Measurements from ENCODE around the gene NSD1.

Gene NSD1

GRCh38 chr5:177098470-177099141 lies 35.0 kb upstream of the NSD1 start:
- DNase-seq (ENCODE audit: low read depth), result no peak

GRCh38 chr5:177099422-177100093 lies 34.0 kb upstream of the NSD1 start:
- no peak for DNase-seq (ENCODE audit: low read depth)

GRCh38 chr5:177100714-177101121 lies 32.9 kb upstream of the NSD1 start:
- DNase-seq (ENCODE audit: low read depth), result no peak

- DNase-seq (ENCODE audit: low read depth), result no peak
Measured at GRCh38 chr5:177103523-177104253, 29.9 kb upstream of the NSD1 start.

GRCh38 chr5:177105691-177106476 lies 27.7 kb upstream of the NSD1 start:
- no peak for DNase-seq (ENCODE audit: low read depth)

DNA sequence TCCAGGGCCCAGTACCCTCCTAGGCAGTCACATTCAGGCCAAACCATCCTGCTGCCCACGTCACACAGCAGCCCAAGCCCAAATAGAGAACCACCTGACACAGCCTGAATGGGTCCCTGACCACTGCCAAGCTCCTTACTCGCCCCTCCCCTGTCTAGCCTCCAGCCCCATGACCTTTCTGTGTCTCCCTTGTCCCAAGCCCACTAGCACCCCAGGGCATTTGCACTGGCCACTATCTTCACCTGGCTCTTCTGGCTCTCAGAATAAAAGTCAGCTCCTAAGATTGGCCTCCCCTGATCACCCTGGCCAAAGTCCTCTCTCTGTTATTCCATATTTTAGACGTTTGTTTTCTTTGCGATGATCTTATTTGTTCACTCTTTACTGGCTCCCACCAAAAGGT lies 26.4 kb upstream of the NSD1 start:
- no peak for DNase-seq (ENCODE audit: low read depth)

DNA sequence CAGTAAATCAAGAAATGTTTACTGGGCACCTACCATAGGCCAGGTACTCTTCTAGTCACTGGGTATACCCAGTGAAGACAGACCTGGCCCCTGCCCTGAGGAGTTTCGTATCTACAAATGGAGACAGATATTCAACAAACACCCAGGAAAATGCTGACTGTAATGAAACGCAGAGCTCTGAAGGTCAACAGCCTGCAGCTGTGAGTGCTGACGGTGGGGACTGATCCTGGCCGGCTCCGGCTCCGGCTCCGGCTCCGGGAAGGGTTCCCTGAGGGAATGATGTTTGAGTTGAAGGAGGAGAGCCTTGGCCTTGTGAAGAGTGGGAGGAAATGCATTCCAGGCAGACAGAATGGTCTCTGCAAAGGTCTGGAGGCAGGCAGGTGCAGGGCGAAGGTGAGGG lies 23.8 kb upstream of the NSD1 start:
- no peak for DNase-seq (ENCODE audit: low read depth)

DNA sequence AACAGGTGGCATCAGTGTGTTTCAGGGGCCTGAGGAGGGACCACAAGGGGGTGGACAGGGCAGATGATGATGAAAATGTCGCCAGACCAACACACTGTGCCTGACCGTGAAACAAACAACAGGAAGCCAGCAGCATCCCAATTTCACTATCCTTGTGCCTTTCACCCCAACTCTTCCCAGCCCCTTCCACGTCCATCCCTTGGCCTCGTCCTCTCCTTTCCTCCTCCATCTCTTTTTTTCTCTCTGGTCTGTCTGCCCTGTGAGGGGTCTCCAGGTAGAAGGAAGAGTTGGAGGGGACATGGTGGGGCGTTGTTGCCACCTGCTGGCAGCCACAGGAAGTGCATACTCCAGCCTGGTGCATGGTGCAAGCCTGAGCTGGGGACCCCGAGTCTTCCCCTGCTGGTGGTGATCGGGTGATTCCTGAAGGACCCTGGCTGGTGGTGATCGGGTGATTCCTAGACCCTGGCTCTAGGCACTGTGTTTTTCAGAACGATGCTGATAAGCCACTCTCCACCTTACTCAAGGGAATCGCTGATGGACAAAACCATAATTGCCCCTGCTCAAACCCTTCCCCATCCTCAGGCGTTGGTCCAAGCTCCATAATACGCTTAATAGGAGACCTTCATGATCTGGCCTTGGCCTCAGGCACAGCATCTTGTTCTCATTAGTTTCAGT lies 21.7 kb upstream of the NSD1 start:
- peak; percentile 48 for DNase-seq (ENCODE audit: low read depth)

DNA sequence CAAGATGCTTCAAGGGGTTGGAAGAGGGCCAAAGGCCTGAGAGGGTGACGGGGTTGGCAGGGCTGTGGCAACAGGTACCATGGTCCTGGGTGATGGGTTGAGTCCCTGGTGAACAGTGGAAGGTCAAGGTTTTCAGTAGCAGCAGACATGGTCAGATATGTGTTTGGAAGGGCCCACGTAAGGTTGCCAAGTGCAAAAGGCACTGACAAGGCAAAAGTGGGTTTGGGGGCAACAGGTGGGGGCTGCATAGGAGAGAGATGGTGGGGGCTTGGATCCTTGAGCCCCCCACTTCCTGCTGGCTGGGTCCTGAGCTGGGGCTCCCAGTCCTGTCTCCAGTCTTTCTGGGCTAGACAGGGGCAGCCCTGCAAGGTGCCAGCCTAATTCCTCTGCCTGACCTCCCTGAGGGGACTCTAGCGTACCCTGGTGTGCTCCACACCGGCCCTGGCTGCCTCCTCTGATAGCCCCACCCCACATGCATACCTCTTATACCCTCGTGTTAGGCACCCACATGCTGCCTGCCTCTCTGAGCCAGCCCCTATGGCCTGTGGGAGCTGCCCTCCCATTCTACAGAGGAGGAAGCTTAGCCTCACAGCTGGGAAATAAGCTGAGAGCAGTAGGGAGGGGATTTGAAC lies 20.9 kb upstream of the NSD1 start:
- no peak for DNase-seq (ENCODE audit: low read depth)

DNA sequence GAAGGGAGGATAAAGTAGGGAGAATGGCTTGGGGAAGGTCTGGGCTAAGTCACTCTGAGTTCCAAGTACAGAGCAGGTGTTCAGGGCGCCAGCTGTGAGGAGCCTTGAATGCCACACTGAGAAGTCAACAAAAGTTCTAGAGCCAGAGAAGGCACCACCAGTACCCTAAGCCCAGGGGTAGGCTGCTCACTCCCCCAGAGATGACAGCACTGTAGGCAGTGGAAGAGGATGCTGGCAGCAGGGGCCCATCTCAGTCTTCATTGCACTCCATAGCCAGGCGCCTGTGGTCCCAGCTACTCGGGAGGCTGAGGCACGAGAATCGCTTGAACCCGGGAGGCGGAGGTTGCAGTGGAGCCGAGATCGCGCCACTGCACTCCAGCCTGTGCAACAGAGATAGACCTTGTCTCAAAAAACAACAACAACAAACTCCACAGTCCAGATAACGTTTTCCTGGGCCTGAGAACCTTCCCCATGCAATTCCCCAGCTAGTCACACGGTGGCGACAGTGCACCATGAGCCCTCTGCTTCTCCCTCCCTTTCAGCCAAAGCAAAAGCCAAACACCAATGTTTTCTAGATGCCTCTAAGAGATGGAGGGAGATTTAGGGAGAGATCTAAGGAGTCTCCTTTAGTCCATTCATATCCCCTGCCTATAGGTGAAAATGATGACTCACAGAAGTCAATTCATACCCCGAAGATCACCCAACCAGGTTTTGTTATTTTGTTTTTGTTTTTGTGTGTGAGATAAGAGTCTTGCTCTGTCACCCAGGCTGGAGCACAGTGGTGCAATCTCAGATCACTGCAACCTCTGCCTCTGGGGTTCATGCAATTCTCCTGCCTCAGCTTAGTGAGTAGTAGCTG lies 19.8 kb upstream of the NSD1 start:
- peak; percentile 69 for DNase-seq (ENCODE audit: low read depth)

GRCh38 chr5:177116631-177117373 lies 16.8 kb upstream of the NSD1 start:
- peak; percentile 75 for DNase-seq (ENCODE audit: low read depth)

GRCh38 chr5:177117441-177118045 lies 16.0 kb upstream of the NSD1 start:
- DNase-seq (ENCODE audit: low read depth), result no peak

DNA sequence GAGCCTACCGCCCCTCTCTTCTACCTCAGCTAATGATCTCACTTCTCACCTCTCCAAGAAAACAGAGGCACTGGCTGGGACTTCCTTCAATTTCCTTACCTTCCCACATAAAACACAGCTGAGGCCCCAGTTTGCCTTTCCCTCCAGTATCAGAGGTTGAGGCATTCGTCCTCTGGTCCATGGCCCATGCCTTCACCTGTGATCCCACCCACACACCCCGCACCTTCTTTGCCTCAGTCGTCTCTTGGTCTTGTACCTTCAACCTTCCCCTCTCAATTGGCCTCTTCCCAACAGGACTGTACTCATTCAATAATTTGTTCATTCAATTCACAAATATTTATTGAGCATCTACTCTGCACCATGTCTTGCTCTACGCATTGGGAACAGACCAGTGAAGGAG lies 11.0 kb upstream of the NSD1 start:
- DNase-seq (ENCODE audit: low read depth), result no peak

GRCh38 chr5:177123789-177124485 lies 9.6 kb upstream of the NSD1 start:
- DNase-seq (ENCODE audit: low read depth), result no peak

GRCh38 chr5:177124486-177124991 lies 9.0 kb upstream of the NSD1 start:
- DNase-seq (ENCODE audit: low read depth), result no peak

DNA sequence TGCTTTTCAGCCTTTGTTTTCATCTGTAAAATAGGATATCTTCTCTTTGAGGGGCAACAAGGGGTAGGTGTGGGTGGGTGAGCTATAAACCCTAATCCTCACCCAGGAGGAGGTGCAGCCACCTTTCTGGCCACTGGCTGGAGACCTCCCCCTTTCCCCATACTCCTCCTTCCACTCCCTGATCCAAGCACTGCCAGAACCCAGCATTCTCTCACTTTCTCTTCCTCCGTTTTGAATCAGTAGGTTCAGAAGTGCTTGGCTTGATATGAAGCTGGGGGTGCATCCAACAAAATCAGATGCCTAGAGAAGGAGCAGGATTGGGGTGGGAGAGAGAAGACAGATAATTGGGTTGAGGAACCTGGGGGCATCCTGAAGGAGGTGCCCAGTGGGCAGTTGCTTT lies 6.8 kb upstream of the NSD1 start:
- no peak for DNase-seq (ENCODE audit: low read depth)

DNA sequence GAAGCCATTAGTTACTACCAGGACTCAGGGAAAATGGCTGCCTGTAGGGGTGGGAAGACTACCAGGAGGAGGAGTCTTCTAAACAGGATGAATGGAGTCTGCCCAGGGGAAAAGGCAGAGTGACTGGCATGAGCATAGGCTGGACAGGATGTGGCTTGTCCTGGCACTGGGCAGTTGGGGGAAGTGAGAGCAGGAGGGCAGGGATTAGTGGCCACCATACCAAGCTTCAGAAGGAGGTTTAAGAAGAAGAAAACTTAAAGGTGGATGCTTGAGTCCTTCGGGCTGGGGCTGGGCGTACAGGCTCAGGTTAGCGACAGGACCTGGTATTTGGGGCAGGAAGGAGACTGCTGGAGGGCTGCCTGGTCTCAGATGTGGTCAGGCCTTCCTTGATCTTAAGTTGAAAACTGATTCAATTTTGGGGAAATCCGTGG lies 5.0 kb upstream of the NSD1 start:
- DNase-seq (ENCODE audit: low read depth), result no peak
